ENCODE measurements around the gene GABBR2.

DNA sequence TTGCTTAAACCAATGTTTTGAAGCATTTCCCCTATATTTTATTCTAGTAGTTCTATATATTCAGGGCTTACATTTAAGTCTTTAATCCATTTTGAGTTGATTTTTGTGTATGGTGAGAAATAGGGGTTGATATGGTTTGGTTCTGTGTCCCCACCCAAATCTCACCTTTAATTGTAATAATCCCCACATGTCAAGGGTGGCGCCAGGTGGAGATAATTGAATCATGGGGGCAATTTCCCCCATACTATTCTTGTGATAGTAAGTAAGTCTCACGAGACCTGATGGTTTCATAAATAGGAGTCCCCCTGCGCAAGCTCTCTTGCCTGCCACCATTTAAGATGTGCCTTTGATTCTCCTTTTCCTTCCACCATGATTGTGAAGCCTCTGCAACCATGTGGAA, 361.1 kb downstream of the GABBR2 start:
- no peak for TF ChIP-seq TAF1 (IDR thresholded peaks at IDR 0.05; ENCODE audit: borderline replicate concordance, low read depth, low read length)
- no peak for TF ChIP-seq POLR2A (IDR thresholded peaks at IDR 0.05; ENCODE audit: low read depth, low read length)
- no peak for TF ChIP-seq POLR2AphosphoS5 (IDR thresholded peaks at IDR 0.05; ENCODE audit: low read depth, low read length)

Measured in GM12892 (cell line).